Tibial nerve (tissue), 4 donors: ENCODE measurements around the gene TSPAN16. TPM values are rescaled to one million over a fixed set of nuclear protein-coding genes. Genes with fewer than 3 reads are reported as not detected.

Experiments
- DNase-seq, 2 donors: peaks; one replicate each; pipeline ENCODE4 v3.0.0-alpha.2; 2019; ENCODE audit warnings: low spot score in 2 of 2
- H3K27ac ChIP-seq, 4 donors: fragments of 200-600 bp; sonication (generic) in 3 of 4; one replicate each; pipeline ENCODE4 v1.5.1; 2017 to 2019; ENCODE audit warnings: mild to moderate bottlenecking in 1 of 4
- H3K27me3 ChIP-seq, 2 donors: fragments of 200-600 bp; sonication (generic) in 1 of 2; one replicate each; pipeline versions ENCODE4 v1.5.1 to v1.6.0; 2017 to 2019
- H3K36me3 ChIP-seq, 3 donors: fragments of 200-600 bp; sonication (generic); one replicate each; pipeline ENCODE4 v1.5.1; 2018 to 2019
- H3K4me1 ChIP-seq, 4 donors: fragments of 200-600 bp; sonication (generic) in 3 of 4; one replicate each; pipeline ENCODE4 v1.5.1; 2017 to 2019
- H3K4me3 ChIP-seq, 4 donors: fragments of 200-600 bp; sonication (generic) in 3 of 4; one replicate each; pipeline ENCODE4 v1.5.1; 2017 to 2019; ENCODE audit warnings: mild to moderate bottlenecking in 1 of 4, moderate library complexity in 1 of 4
- H3K9me3 ChIP-seq, 4 donors: fragments of 200-600 bp; sonication (generic) in 3 of 4; one replicate each; pipeline ENCODE4 v1.5.1; 2017 to 2019
- EP300 ChIP-seq, 2 donors: sonication (generic); formaldehyde crosslinking; IDR thresholded peaks; one replicate each; pipeline ENCODE4 v1.6.1; 2017; ENCODE audit warnings: antibody characterized with exemption in 2 of 2, mild to moderate bottlenecking in 1 of 2
- POLR2A ChIP-seq, 2 donors: fragments of 450-650 bp; IDR thresholded peaks; one replicate each; pipeline ENCODE4 v1.6.1; 2017; ENCODE audit warnings: antibody characterized with exemption in 2 of 2, mild to moderate bottlenecking in 2 of 2, moderate library complexity in 2 of 2
- WGBS, 2 donors: methylation state at CpG; one replicate each; pipeline ENCODE4 v1.1.5; 2018; 5-methylcytosine and 5-hydroxymethylcytosine counted together
- total RNA-seq, 4 donors: library from RNA; depleted of rRNA; stranded (reverse); fragments of >200 nt; gene quantifications; one replicate each; pipeline ENCODE4 v1.1.0, GENCODE V29; 2016
- TF ChIP-seq, protein P1 (sequence below), 5 experiments: fragments of 200-600 bp in 3 of 5; fragments of 450-650 bp in 2 of 5; sonication (generic) in 3 of 5; IDR thresholded peaks; one replicate each; pipeline ENCODE4 v1.5.1; 2016 to 2019; ENCODE audit warnings: antibody characterized with exemption in 5 of 5, mild to moderate bottlenecking in 3 of 5, moderate library complexity in 2 of 5

Gene TSPAN16
- total RNA-seq, 4 donors from 2014 or later, result not detected

DNA sequence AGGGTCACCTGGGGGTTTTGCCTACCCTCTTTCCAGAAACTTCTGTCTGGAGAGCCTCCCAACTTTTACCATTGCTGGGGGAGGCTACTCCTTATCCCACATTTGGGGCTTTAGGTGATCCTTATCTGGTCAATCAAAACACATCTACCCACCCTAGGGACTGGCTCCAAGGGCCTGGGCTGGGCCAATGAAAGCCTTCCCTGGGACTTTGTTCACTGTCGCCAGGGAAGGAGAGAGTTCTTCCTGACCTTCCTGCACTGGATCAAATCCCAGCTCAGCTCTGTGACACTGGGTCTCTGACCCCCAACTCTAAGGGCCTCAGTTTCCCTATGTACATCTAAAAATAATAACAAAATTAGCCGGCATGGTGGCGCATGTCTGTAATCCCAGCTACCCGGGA, 44.7 kb upstream of the TSPAN16 start:
- Histone ChIP-seq H3K27me3 (no peaks in the 10 kb centered on the region), H3K36me3 (peaks cover 0 to 61% (median 0%) of the 10 kb centered on the region in 3 donors), H3K9me3 (no peaks in the 10 kb centered on the region), H3K4me3 (no peak overlapping the region), H3K27ac (no peak overlapping the region), H3K4me1 (peaks cover 0 to 30% (median 5%) of the 10 kb centered on the region in 4 donors)
- TF ChIP-seq EP300 (IDR thresholded peaks at IDR 0.05) (no peak), POLR2A (IDR thresholded peaks at IDR 0.05) (no peak)
- TF ChIP-seq, protein P1, sequence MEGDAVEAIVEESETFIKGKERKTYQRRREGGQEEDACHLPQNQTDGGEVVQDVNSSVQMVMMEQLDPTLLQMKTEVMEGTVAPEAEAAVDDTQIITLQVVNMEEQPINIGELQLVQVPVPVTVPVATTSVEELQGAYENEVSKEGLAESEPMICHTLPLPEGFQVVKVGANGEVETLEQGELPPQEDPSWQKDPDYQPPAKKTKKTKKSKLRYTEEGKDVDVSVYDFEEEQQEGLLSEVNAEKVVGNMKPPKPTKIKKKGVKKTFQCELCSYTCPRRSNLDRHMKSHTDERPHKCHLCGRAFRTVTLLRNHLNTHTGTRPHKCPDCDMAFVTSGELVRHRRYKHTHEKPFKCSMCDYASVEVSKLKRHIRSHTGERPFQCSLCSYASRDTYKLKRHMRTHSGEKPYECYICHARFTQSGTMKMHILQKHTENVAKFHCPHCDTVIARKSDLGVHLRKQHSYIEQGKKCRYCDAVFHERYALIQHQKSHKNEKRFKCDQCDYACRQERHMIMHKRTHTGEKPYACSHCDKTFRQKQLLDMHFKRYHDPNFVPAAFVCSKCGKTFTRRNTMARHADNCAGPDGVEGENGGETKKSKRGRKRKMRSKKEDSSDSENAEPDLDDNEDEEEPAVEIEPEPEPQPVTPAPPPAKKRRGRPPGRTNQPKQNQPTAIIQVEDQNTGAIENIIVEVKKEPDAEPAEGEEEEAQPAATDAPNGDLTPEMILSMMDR (IDR thresholded peaks at IDR 0.05), result no peak
- DNase-seq, result no peak
- 97% methylated on average over 4 of the region's 4 CpGs for WGBS, 2 donors

DNA sequence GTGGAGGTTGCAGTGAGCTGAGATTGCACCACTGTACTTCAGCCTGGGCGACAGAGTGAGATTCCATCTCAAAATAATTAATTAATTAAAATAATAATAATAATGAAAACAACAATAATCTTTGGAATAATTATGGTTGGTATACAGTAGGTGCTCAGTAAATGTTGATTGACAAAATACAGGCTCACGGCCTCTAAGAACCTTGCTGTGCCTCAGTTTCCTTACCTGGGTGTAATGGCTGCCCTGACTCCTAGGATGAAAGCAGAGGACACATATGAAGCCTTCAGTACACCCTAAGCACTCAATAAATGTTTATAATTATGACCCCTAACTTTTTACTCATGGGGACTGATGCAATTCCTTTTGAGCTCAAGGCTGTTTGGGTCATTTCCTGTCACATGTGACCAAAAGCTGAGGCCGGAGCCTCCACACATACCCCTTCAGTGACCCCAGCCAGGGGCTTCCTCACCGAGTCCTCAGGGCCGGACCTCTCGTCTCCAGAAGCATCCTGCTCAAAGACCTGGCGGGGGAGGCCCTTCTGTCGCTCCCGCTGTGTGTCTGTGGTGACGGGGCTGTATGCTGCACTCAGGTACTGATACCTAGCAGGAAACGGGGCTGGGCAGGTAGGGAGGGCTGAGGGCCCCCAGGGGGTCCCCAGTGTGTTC, 44.2 kb upstream of the TSPAN16 start:
- TF ChIP-seq, protein P1 (IDR thresholded peaks at IDR 0.05), result no peak
- TF ChIP-seq POLR2A (IDR thresholded peaks at IDR 0.05) (no peak), EP300 (IDR thresholded peaks at IDR 0.05) (no peak)
- Histone ChIP-seq H3K27ac (no peak overlapping the region), H3K36me3 (peaks cover 0 to 59% (median 0%) of the 10 kb centered on the region in 3 donors), H3K9me3 (no peaks in the 10 kb centered on the region), H3K4me3 (no peak overlapping the region), H3K27me3 (no peaks in the 10 kb centered on the region), H3K4me1 (peaks cover 0 to 33% (median 5%) of the 10 kb centered on the region in 4 donors)
- no peak for DNase-seq
- WGBS, 2 donors, result 78 to 85% methylated on average over 11 of the region's 11 CpGs

DNA sequence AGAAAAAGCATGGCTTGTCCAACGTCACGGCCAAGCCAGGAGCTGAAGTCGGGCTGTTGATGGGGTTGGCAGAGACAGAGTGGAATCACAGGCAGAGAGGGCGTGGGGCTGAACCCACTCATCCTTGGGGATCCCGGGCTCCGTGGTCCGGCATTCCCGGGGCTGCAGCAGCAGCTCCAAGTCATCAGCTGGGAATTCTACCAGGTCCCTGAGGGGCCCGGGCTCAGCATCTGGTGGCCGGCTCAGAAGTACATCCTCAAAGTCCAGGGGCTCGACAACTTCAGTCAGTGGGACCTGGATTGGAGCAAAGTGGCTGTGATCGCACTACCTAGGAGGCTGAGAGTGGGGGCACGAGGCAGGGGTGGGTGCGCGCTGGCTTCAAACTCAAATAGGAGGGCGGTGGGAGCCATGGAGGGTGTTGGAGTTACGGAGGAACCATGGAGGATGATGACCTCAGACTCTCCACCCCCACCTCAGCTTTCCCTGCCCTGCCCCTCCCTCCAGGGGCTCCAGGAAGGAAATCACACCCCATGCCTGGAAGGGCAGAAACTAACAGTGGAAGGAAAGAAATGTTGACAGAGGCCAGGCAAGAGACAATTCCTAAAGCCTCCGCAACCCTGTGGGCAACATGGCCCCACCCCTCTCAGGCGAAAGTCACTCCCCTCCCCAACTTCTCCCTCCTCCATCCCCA, 43.1 kb upstream of the TSPAN16 start:
- no peak for TF ChIP-seq POLR2A (IDR thresholded peaks at IDR 0.05)
- TF ChIP-seq EP300 (IDR thresholded peaks at IDR 0.05), result no peak
- TF ChIP-seq, protein P1 (IDR thresholded peaks at IDR 0.05), result no peak
- Histone ChIP-seq H3K4me1 (peaks cover 0 to 27% (median under 1%) of the 10 kb centered on the region in 4 donors), H3K27ac (peak overlapping the region in 2 of 4 donors; percentile 12 to 66), H3K27me3 (no peaks in the 10 kb centered on the region), H3K9me3 (no peaks in the 10 kb centered on the region), H3K4me3 (no peak overlapping the region), H3K36me3 (peaks cover 0 to 51% (median 0%) of the 10 kb centered on the region in 3 donors)
- DNase-seq, result no peak
- WGBS, 2 donors, result 80% methylated on average over 19 of the region's 19 CpGs

DNA sequence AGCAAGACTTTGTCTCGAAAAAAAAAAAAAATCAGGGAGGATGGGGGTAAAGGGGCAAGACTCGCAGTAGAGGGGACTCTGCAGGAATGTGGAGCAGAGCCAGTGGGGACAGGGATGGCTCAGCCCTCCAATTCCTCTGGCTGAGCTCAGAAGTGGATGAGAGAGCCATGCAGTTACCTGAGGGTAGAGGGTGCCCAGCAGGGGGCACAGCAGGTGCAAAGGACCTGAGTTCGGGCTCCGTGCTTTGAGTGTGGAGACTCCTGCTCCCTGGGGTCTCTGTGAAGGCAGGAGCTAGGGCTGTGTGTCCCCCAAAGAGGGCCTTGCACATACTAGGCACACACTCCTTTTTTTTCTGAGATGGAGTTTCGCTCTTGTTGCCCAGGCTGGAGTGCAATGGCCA, 41.3 kb upstream of the TSPAN16 start:
- Histone ChIP-seq H3K9me3 (no peaks in the 10 kb centered on the region), H3K4me3 (no peak overlapping the region), H3K36me3 (peaks cover 0 to 38% (median 0%) of the 10 kb centered on the region in 3 donors), H3K27ac (no peak overlapping the region), H3K4me1 (peaks cover 0 to 22% (median 0%) of the 10 kb centered on the region in 4 donors), H3K27me3 (no peaks in the 10 kb centered on the region)
- WGBS, 2 donors, result 87 to 90% methylated on average over 5 of the region's 5 CpGs
- no peak for TF ChIP-seq EP300 (IDR thresholded peaks at IDR 0.05)
- TF ChIP-seq POLR2A (IDR thresholded peaks at IDR 0.05), result no peak
- TF ChIP-seq, protein P1 (IDR thresholded peaks at IDR 0.05), result no peak
- no peak for DNase-seq

DNA sequence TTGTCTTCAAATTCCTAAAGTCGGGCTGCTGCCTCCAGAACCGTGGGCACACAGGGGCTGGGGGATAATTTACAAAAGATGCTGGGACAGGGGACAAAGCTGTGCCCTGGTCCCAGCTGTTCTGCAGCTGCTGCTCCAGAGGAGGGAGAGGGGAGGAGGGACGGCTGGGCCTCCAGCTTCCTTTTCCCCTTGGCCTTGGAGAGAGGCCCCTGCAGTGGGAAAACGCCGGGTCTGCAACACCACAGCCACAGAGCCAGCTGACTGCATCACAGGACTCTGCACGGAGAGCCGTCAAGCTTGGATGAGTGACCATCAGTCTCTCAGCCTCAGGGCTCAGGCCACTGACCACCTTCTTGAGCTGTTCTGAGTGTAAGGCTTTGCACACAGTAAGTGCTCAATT, 39.8 kb upstream of the TSPAN16 start:
- H3K4me1 ChIP-seq, result peaks cover 0 to 24% (median 0%) of the 10 kb centered on the region in 4 donors
- WGBS, 2 donors, result 7 to 18% methylated on average over 7 of the region's 7 CpGs
- peak overlapping the region in 1 of 4 donors; percentile 51 for H3K27ac ChIP-seq
- TF ChIP-seq POLR2A (IDR thresholded peaks at IDR 0.05) (no peak), EP300 (IDR thresholded peaks at IDR 0.05) (no peak)
- TF ChIP-seq, protein P1 (IDR thresholded peaks at IDR 0.05), result no peak
- no peaks in the 10 kb centered on the region for H3K27me3 ChIP-seq
- no peak overlapping the region for H3K4me3 ChIP-seq
- no peaks in the 10 kb centered on the region for H3K9me3 ChIP-seq
- peaks cover 0 to 22% (median 0%) of the 10 kb centered on the region in 3 donors for H3K36me3 ChIP-seq
- DNase-seq, result no peak
